ENCODE measurements around the gene PIP4K2B. TPM values are rescaled to one million over a fixed set of nuclear protein-coding genes. Genes with fewer than 3 reads are reported as not detected.

Gene PIP4K2B
- total RNA-seq, 1 donor from 2014 or later: 21.9 TPM

DNA sequence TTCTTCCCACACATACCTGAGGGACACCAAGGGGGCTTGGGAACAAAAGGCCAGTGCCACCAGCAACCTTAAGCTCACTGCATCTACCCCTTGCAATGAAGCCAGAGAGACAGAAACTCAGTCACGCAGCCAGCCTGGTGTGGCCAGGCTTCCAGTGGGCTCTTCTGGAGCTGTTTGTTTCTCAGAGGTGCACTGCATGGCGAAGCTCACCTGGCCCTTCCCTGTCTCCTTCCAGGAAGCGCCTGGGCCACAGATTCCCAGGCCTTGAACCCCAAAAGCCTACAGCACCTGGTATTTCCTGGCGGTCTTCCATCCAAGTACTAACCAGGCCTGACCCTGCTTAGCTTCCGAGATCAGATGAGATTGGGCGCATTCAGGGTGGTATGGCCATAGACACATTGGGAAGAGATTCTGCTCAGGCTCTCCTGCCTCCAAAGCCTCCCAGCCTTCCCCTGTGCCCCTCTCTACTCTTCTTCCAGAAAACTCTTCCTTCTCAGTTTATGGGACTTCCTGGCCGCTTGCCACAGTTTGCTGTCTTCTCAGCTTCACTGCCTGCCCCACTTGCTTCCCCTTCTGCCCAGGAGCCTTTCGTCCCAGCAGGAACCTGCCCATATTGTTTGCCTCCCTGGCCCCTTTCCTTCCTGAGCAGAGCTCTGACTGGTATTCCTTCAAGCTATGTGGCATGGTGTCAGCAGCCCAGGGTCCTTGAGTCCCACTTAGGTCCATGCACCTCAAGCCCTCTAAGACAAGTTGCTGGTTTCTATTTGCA, 67.6 kb downstream of the PIP4K2B start:
- no peak for DNase-seq (ENCODE audit: low read depth)
- Histone ChIP-seq H3K27me3 (ENCODE audit: control insufficient read depth, insufficient read depth, low read length) (no peaks in the 10 kb centered on the region), H3K4me3 (ENCODE audit: low read depth, low read length) (no peak overlapping the region), H3K36me3 (ENCODE audit: control insufficient read depth, insufficient read depth, low read length) (peaks cover 11% of the 10 kb centered on the region)
- no peak for FAIRE-seq
- TF ChIP-seq, protein P1, sequence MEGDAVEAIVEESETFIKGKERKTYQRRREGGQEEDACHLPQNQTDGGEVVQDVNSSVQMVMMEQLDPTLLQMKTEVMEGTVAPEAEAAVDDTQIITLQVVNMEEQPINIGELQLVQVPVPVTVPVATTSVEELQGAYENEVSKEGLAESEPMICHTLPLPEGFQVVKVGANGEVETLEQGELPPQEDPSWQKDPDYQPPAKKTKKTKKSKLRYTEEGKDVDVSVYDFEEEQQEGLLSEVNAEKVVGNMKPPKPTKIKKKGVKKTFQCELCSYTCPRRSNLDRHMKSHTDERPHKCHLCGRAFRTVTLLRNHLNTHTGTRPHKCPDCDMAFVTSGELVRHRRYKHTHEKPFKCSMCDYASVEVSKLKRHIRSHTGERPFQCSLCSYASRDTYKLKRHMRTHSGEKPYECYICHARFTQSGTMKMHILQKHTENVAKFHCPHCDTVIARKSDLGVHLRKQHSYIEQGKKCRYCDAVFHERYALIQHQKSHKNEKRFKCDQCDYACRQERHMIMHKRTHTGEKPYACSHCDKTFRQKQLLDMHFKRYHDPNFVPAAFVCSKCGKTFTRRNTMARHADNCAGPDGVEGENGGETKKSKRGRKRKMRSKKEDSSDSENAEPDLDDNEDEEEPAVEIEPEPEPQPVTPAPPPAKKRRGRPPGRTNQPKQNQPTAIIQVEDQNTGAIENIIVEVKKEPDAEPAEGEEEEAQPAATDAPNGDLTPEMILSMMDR (IDR thresholded peaks at IDR 0.05; ENCODE audit: insufficient read depth, low read length, severe bottlenecking): no peak

DNA sequence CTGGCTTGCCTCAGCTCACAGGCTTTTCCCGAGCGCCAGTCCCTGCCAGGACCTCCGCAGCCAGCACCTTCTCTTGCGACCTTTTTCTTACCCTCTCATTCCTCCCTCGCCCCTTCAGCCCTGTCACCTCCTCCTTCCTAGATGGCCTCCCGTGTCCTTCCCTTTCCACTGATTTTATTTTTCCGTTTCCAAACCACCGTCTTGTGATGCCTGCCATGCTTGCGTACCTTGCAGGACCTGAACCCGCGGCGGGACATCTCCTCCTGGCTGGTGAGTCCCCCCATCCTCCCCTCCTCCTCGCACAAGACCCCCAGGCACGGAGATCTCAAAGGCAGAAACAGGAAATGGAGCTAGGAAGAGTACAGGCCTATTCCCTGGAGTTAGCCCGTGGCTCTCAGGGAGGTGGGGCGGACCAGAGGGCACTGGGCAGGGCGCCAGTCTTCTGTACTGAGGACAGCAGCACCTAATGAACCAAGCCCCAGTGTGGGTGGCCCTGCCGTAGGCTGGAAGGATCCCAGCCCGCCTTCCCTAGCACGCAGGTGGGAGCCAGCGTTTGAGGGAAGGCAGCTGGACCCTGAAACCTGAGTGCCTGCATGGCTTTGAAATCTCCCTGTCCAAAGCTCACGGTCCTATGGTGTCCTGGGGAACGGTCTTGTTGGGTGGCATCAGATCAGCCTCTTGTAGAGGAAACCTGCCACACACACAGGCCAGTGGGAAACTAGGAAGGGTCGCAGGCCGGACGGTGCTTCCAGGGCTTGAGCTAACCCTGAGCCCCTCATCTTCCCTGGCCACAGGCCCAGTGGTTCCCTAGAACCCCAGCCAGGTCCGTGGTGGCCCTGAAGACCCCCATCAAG, 68.6 kb downstream of the PIP4K2B start:
- H3K4me3 ChIP-seq (ENCODE audit: low read depth, low read length): peak overlapping the region; percentile 86

GRCh38 chr17:38729886-38730525, 69.3 kb downstream of the PIP4K2B start, which contains the start of gene CISD3:
TSS of gene CISD3 (plus strand) at chr17:38730341. CDS start at chr17:38730359, 18 bp downstream.
- no peak for FAIRE-seq
- Histone ChIP-seq H3K27me3 (ENCODE audit: control insufficient read depth, insufficient read depth, low read length) (no peaks in the 10 kb centered on the region), H3K36me3 (ENCODE audit: control insufficient read depth, insufficient read depth, low read length) (peaks cover 9% of the 10 kb centered on the region), H3K4me3 (ENCODE audit: low read depth, low read length) (peak within 1 kb of the TSS; percentile 86)
- TF ChIP-seq, protein P1 (IDR thresholded peaks at IDR 0.05; ENCODE audit: insufficient read depth, low read length, severe bottlenecking): peak; percentile 44
- peak; percentile 60 for DNase-seq (ENCODE audit: low read depth)

More for the DNA sequence above, 68.6 kb downstream of the PIP4K2B start:
- FAIRE-seq (no peak), DNase-seq (ENCODE audit: low read depth) (peak; percentile 46)
- Histone ChIP-seq H3K27me3 (ENCODE audit: control insufficient read depth, insufficient read depth, low read length) (no peaks in the 10 kb centered on the region), H3K36me3 (ENCODE audit: control insufficient read depth, insufficient read depth, low read length) (peaks cover 11% of the 10 kb centered on the region)
- TF ChIP-seq, protein P1 (IDR thresholded peaks at IDR 0.05; ENCODE audit: insufficient read depth, low read length, severe bottlenecking): no peak

GRCh38 chr17:38729368-38729885, 69.9 kb downstream of the PIP4K2B start:
- Histone ChIP-seq H3K27me3 (ENCODE audit: control insufficient read depth, insufficient read depth, low read length) (no peaks in the 10 kb centered on the region), H3K4me3 (ENCODE audit: low read depth, low read length) (peak overlapping the region; percentile 86), H3K36me3 (ENCODE audit: control insufficient read depth, insufficient read depth, low read length) (peaks cover 9% of the 10 kb centered on the region)
- TF ChIP-seq, protein P1 (IDR thresholded peaks at IDR 0.05; ENCODE audit: insufficient read depth, low read length, severe bottlenecking): no peak
- FAIRE-seq (no peak), DNase-seq (ENCODE audit: low read depth) (no peak)

GRCh38 chr17:38728290-38728831, 71.0 kb downstream of the PIP4K2B start:
- peaks cover 6% of the 10 kb centered on the region for H3K36me3 ChIP-seq (ENCODE audit: control insufficient read depth, insufficient read depth, low read length)
- TF ChIP-seq, protein P1 (IDR thresholded peaks at IDR 0.05; ENCODE audit: insufficient read depth, low read length, severe bottlenecking): no peak
- FAIRE-seq: no peak
- no peak for DNase-seq (ENCODE audit: low read depth)
- no peaks in the 10 kb centered on the region for H3K27me3 ChIP-seq (ENCODE audit: control insufficient read depth, insufficient read depth, low read length)
- H3K4me3 ChIP-seq (ENCODE audit: low read depth, low read length): no peak overlapping the region

Data from bronchial epithelial cell (primary cell).